Panc1 (cell line): Measurements from ENCODE around the gene PLEKHD1.

ENCODE experiments used
- POLR2AphosphoS5 ChIP-seq: IDR thresholded peaks from 2 replicates; pipeline ENCODE4 v1.6.1; 2012; ENCODE audit warnings: mild to moderate bottlenecking, low read depth, low read length, moderate library complexity
- TF ChIP-seq, protein P1 (sequence below): fragments of 450-650 bp; IDR thresholded peaks from 2 replicates; pipeline ENCODE4 v1.5.1; 2017; ENCODE audit warnings: mild to moderate bottlenecking
- TF ChIP-seq, protein P2 (sequence below), 2 experiments: IDR thresholded peaks; 2 replicates each; pipeline ENCODE4 v1.6.1; 2011 to 2012; ENCODE audit warnings: low read depth in 2 of 2, control low read depth in 1 of 2, low read length in 1 of 2, mild to moderate bottlenecking in 1 of 2, moderate library complexity in 1 of 2; ENCODE audit not compliant: insufficient read depth in 1 of 2

DNA sequence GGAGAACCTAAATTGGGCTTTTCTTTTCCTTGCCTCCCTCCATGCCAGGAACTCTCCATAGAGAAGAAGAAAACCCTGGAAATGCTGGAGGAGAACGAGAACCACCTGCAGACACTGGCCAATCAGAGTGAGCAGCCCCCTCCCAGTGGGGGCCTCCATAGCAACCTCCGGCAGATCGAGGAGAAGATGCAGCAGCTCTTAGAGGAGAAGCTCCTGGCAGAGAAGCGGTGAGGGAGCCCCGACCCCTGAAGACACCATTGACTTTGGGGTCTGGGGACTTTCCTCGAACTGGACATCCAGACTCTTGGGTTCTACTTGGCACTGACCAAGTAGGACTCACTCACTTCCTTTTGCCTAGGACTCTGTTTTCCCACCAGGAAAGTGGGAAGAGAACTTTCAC lies 41.4 kb downstream of the PLEKHD1 start:
- TF ChIP-seq, protein P1, sequence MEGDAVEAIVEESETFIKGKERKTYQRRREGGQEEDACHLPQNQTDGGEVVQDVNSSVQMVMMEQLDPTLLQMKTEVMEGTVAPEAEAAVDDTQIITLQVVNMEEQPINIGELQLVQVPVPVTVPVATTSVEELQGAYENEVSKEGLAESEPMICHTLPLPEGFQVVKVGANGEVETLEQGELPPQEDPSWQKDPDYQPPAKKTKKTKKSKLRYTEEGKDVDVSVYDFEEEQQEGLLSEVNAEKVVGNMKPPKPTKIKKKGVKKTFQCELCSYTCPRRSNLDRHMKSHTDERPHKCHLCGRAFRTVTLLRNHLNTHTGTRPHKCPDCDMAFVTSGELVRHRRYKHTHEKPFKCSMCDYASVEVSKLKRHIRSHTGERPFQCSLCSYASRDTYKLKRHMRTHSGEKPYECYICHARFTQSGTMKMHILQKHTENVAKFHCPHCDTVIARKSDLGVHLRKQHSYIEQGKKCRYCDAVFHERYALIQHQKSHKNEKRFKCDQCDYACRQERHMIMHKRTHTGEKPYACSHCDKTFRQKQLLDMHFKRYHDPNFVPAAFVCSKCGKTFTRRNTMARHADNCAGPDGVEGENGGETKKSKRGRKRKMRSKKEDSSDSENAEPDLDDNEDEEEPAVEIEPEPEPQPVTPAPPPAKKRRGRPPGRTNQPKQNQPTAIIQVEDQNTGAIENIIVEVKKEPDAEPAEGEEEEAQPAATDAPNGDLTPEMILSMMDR = no peak
- TF ChIP-seq POLR2AphosphoS5 = no peak
- TF ChIP-seq, protein P2, sequence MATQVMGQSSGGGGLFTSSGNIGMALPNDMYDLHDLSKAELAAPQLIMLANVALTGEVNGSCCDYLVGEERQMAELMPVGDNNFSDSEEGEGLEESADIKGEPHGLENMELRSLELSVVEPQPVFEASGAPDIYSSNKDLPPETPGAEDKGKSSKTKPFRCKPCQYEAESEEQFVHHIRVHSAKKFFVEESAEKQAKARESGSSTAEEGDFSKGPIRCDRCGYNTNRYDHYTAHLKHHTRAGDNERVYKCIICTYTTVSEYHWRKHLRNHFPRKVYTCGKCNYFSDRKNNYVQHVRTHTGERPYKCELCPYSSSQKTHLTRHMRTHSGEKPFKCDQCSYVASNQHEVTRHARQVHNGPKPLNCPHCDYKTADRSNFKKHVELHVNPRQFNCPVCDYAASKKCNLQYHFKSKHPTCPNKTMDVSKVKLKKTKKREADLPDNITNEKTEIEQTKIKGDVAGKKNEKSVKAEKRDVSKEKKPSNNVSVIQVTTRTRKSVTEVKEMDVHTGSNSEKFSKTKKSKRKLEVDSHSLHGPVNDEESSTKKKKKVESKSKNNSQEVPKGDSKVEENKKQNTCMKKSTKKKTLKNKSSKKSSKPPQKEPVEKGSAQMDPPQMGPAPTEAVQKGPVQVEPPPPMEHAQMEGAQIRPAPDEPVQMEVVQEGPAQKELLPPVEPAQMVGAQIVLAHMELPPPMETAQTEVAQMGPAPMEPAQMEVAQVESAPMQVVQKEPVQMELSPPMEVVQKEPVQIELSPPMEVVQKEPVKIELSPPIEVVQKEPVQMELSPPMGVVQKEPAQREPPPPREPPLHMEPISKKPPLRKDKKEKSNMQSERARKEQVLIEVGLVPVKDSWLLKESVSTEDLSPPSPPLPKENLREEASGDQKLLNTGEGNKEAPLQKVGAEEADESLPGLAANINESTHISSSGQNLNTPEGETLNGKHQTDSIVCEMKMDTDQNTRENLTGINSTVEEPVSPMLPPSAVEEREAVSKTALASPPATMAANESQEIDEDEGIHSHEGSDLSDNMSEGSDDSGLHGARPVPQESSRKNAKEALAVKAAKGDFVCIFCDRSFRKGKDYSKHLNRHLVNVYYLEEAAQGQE (IDR thresholded peaks at IDR 0.05; ENCODE audit: insufficient read depth in 1 of 2, low read depth in 2 of 2, low read length in 1 of 2) = no peak
